Skeletal muscle tissue (tissue), 4 donors: ENCODE data around the gene RNF217. TPM values are rescaled to one million over a fixed set of nuclear protein-coding genes. Genes with fewer than 3 reads are reported as not detected.
"Not testable (repeated sequence)": the region's sequence is repeated elsewhere in the genome, so short reads cannot be mapped to it uniquely, and the experiment has no call there.

Experiments
- H3K27ac ChIP-seq: one replicate; pipeline ENCODE4 v1.7.0; 2013; ENCODE audit warnings: mild to moderate bottlenecking, low read depth, low read length, inconsistent platforms
- H3K27me3 ChIP-seq, 3 donors: one replicate each; pipeline ENCODE4 v1.7.0; 2013; ENCODE audit warnings: low read length in 3 of 3; ENCODE audit not compliant: control insufficient read depth in 3 of 3, insufficient read depth in 3 of 3
- H3K36me3 ChIP-seq, 3 donors: one replicate each; pipeline ENCODE4 v1.7.0; 2013; ENCODE audit warnings: low read length in 3 of 3; ENCODE audit not compliant: control insufficient read depth in 3 of 3, insufficient read depth in 3 of 3
- H3K4me1 ChIP-seq, 3 donors: one replicate each; pipeline ENCODE4 v1.7.0; 2013; ENCODE audit warnings: low read length in 3 of 3, mild to moderate bottlenecking in 3 of 3; ENCODE audit not compliant: control insufficient read depth in 3 of 3, insufficient read depth in 3 of 3
- H3K4me3 ChIP-seq, 3 donors: one replicate each; pipeline ENCODE4 v1.7.0; 2013; ENCODE audit warnings: low read length in 3 of 3
- H3K9ac ChIP-seq, 3 donors: one replicate each; pipeline ENCODE4 v1.7.0; 2013; ENCODE audit warnings: low read length in 3 of 3, mild to moderate bottlenecking in 3 of 3, moderate library complexity in 2 of 3, low read depth in 1 of 3
- H3K9me3 ChIP-seq, 3 donors: one replicate each; pipeline ENCODE4 v1.7.0; 2013; ENCODE audit warnings: low read length in 3 of 3; ENCODE audit not compliant: control insufficient read depth in 3 of 3
- total RNA-seq: library from RNA; depleted of rRNA; stranded (reverse); fragments of >200 nt; gene quantifications from one replicate; pipeline ENCODE4 v1.2.3, GENCODE V29; 2014
- donor health status: Osteomylitis.

RNF217 gene
- total RNA-seq, 1 donor from 2014 or later, result 27.1 TPM

DNA sequence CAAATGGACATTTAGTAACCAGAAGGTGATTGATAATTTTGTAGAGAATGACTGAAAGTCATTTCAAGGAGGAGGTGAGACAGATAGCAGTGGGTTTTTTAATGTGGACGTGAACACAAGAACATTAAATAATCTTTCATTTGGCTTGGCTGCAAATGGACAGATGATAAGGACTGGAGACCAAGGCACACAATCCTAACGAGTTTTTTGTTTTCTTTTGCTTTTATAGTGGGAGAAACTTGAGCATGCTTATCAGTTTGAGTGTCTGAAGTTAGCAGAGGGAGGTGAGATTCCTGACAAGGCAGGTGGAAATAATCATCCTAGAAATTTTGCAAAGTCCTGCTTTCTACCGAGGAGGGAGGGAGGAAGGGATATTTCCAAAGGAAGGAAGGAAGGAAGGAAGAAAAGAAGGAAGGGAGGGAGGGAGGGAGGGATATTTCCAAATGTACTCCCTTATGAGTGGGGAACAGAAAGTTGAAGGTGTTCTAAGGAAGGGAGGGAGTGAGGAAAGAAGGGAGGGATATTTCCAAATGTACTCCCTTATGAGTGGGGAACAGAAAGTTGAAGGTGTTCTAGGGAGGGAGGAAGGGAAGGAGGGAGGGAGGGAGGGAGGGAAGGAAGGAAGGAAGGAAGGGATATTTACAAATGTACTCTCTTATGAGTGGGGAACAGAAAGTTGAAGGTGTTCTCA is 63.1 kb downstream of the RNF217 start:
- Histone ChIP-seq H3K9ac (no peak overlapping the region), H3K4me1 (peaks cover 4 to 5% (median 5%) of the 10 kb centered on the region in 3 donors), H3K27ac (no peak overlapping the region), H3K36me3 (no peaks in the 10 kb centered on the region), H3K27me3 (no peaks in the 10 kb centered on the region), H3K9me3 (no peaks in the 10 kb centered on the region), H3K4me3 (no peak overlapping the region)

- H3K9ac ChIP-seq, result no peak overlapping the region
- peaks cover 3 to 4% (median 3%) of the 10 kb centered on the region in 3 donors for H3K4me1 ChIP-seq
- no peaks in the 10 kb centered on the region for H3K36me3 ChIP-seq
- H3K4me3 ChIP-seq, result no peak overlapping the region
- no peak overlapping the region for H3K27ac ChIP-seq
- no peaks in the 10 kb centered on the region for H3K27me3 ChIP-seq
- H3K9me3 ChIP-seq, result no peaks in the 10 kb centered on the region
These were observed 65.0 kb downstream of the RNF217 start for GRCh38 chr6:125027287-125027686.

DNA sequence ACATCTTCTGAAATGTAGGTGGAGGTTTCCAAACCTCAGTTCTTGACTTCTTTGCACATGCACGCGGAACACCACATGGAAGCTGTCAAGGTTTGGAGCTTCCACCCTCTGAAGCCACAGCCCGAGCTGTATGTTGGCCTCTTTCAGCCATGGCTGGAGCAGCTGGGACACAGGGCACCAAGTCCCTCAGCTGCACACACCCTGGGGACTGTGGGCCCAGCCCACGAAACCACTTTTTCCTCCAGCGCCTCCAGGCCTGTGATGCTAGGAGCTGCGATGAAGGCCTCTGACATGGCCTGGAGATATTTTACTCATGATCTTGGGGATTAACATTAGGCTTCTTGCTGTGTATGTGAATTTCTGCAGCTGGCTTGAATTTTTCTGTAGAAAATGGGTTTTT is 68.7 kb downstream of the RNF217 start:
- Histone ChIP-seq H3K27me3 (no peaks in the 10 kb centered on the region), H3K36me3 (no peaks in the 10 kb centered on the region), H3K4me3 (no peak overlapping the region), H3K4me1 (no peaks in the 10 kb centered on the region), H3K9me3 (no peaks in the 10 kb centered on the region), H3K27ac (no peak overlapping the region), H3K9ac (no peak overlapping the region)

GRCh38 chr6:125031385-125031784 is 69.1 kb downstream of the RNF217 start:
- Histone ChIP-seq H3K9me3 (no peaks in the 10 kb centered on the region), H3K27ac (no peak overlapping the region)

DNA sequence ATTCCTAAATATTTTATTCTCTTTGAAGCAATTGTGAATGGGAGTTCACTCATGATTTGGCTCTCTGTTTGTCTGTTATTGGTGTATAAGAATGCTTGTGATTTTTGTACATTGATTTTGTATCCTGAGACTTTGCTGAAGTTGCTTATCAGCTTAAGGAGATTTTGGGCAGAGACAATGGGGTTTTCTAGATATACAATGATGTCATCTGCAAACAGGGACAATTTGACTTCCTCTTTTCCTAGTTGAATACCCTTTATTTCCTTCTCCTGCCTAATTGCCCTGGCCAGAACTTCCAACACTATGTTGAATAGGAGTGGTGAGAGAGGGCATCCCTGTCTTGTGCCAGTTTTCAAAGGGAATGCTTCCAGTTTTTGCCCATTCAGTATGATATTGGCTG is 72.7 kb downstream of the RNF217 start:
- not testable (repeated sequence) for H3K4me3 ChIP-seq, H3K27me3 ChIP-seq, H3K4me1 ChIP-seq, H3K36me3 ChIP-seq, H3K9me3 ChIP-seq, H3K9ac ChIP-seq, H3K27ac ChIP-seq

More at GRCh38 chr6:125031385-125031784, 69.1 kb downstream of the RNF217 start:
- Histone ChIP-seq H3K4me3 (no peak overlapping the region), H3K9ac (no peak overlapping the region), H3K27me3 (no peaks in the 10 kb centered on the region), H3K36me3 (no peaks in the 10 kb centered on the region), H3K4me1 (no peaks in the 10 kb centered on the region)

DNA sequence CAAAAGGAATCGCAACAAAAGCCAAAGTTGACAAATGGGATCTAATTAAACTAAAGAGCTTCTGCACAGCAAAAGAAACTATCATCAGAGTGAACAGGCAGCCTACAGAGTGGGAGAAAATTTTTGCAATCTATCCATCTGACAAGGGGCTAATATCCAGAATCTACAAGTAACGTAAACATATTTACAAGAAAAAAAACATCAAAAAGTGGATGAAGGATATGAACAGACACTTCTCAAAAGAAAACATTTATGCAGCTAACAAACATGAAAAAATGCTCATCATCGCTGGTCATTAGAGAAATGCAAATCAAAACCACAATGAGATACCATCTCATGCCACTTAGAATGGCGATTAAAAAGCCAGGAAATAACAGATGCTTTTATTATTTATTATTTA is 74.2 kb downstream of the RNF217 start:
- H3K4me3 ChIP-seq, result not testable (repeated sequence)

DNA sequence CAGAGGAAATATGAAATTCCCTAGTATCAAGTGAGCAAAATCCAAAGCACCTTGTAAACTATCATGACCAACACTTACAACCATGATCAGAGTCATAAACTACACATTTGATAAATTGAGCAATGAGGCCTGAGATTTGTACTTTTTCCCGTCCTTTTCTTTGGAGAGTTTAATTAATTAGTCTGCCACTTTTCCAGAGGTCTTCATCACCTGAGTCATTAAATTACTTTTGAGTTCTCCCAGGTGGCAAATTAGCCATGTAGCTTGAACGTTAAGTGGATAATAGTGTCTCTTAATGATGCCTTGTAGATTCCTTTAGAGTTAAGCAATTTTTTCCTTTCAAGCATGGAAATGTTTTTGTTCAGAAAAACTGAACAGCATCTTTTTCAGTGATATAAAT is 75.6 kb downstream of the RNF217 start:
- no peaks in the 10 kb centered on the region for H3K36me3 ChIP-seq
- H3K27ac ChIP-seq, result no peak overlapping the region
- no peaks in the 10 kb centered on the region for H3K27me3 ChIP-seq
- H3K4me1 ChIP-seq, result no peaks in the 10 kb centered on the region
- no peaks in the 10 kb centered on the region for H3K9me3 ChIP-seq
- H3K9ac ChIP-seq, result no peak overlapping the region
- no peak overlapping the region for H3K4me3 ChIP-seq

More for the DNA sequence above, 74.2 kb downstream of the RNF217 start:
- not testable (repeated sequence) for H3K27me3 ChIP-seq, H3K27ac ChIP-seq, H3K36me3 ChIP-seq, H3K4me1 ChIP-seq, H3K9ac ChIP-seq, H3K9me3 ChIP-seq

- Histone ChIP-seq H3K27me3 (no peaks in the 10 kb centered on the region), H3K4me3 (no peak overlapping the region), H3K4me1 (no peaks in the 10 kb centered on the region), H3K27ac (no peak overlapping the region), H3K9ac (no peak overlapping the region), H3K36me3 (no peaks in the 10 kb centered on the region), H3K9me3 (no peaks in the 10 kb centered on the region)
These were observed 76.7 kb downstream of the RNF217 start for GRCh38 chr6:125038925-125039324.

DNA sequence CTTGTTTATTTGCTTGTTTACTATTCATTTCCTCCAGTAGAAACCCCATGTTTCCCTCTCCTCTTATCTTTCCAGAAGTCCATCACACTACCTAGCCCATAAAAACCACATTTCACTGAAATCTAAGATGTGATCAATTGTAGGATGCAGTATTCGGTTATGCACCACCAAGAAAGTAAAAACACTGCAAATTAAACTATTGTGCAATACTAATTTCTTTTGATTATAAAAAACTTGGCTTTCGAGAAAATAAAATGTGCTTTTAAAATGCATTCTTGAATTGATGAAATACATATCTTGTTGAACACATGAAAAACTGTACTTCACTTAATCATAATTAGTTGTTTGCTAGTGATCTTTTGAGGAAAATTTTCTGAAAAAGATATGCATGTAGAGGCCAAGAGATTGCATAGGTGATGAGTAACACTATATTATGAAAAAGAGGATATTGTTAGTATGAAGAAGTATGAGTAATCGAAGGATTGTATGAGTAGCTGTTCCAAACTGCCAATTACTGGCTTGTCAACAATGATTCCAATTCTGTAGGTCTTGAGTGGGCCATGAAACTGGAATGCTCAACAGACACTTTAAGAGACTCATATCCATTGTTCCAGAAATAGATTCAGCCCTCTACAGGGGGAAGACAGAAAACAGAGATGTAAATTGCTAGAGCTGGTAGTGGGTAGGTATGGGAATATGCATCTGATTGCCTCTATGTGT is 79.7 kb downstream of the RNF217 start:
- peaks cover 0 to 3% (median 0%) of the 10 kb centered on the region in 3 donors for H3K36me3 ChIP-seq
- H3K4me3 ChIP-seq, result no peak overlapping the region
- H3K27me3 ChIP-seq, result no peaks in the 10 kb centered on the region
- no peak overlapping the region for H3K27ac ChIP-seq
- no peaks in the 10 kb centered on the region for H3K9me3 ChIP-seq
- no peak overlapping the region for H3K9ac ChIP-seq
- H3K4me1 ChIP-seq, result no peaks in the 10 kb centered on the region

DNA sequence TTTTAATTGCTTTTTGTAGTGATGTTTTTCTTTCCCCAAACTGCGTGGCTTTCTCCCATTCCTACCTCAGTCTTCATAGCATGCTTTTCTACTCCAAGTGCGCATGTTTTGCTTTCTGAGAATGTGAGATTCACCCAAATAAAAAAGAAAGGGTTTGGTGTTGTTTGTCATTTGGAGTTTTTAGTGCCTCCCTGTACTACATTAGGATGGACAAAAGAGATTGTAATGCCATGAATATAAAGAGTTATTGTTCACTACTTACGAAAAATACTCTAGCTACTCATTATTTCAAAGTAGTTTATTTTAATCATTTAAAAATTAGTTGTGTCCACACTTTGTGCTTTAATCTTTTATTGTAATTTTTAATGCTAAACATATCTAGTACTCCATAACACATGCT is 81.8 kb downstream of the RNF217 start:
- no peaks in the 10 kb centered on the region for H3K9me3 ChIP-seq
- no peak overlapping the region for H3K27ac ChIP-seq
- H3K4me3 ChIP-seq, result no peak overlapping the region
- peaks cover 0 to 3% (median 0%) of the 10 kb centered on the region in 3 donors for H3K36me3 ChIP-seq
- H3K9ac ChIP-seq, result no peak overlapping the region
- no peaks in the 10 kb centered on the region for H3K27me3 ChIP-seq
- H3K4me1 ChIP-seq, result no peaks in the 10 kb centered on the region
